Ascending aorta (tissue), 2 donors: Measurements from ENCODE around the gene QKI. TPM values are rescaled to one million over a fixed set of nuclear protein-coding genes. Genes with fewer than 3 reads are reported as not detected.

ENCODE experiments used
- DNase-seq, 2 donors: peaks; one replicate each; pipeline ENCODE4 v3.0.0-alpha.2; 2019; ENCODE audit warnings: low spot score in 2 of 2
- H3K27ac ChIP-seq, 2 donors: fragments of 200-600 bp; sonication (generic); one replicate each; pipeline ENCODE4 v1.5.1; 2016 to 2017; ENCODE audit warnings: mild to moderate bottlenecking in 1 of 2
- H3K27me3 ChIP-seq: fragments of 200-600 bp; sonication (generic); one replicate; pipeline ENCODE4 v1.5.1; 2017
- H3K36me3 ChIP-seq, 2 donors: fragments of 200-600 bp; sonication (generic); one replicate each; pipeline ENCODE4 v1.5.1; 2016
- H3K4me1 ChIP-seq, 2 donors: fragments of 200-600 bp; sonication (generic); one replicate each; pipeline ENCODE4 v1.5.1; 2016 to 2017; ENCODE audit warnings: mild to moderate bottlenecking in 1 of 2
- H3K4me3 ChIP-seq, 2 donors: fragments of 200-600 bp; sonication (generic); one replicate each; pipeline ENCODE4 v1.5.1; 2016 to 2017; ENCODE audit warnings: mild to moderate bottlenecking in 1 of 2
- H3K9me3 ChIP-seq, 2 donors: fragments of 200-600 bp; sonication (generic); one replicate each; pipeline ENCODE4 v1.5.1; 2016
- CTCF ChIP-seq, 3 experiments: fragments of 200-600 bp in 2 of 3; fragments of 450-650 bp in 1 of 3; sonication (generic) in 2 of 3; IDR thresholded peaks; one replicate each; pipeline ENCODE4 v1.5.1; 2016 to 2019; ENCODE audit warnings: antibody characterized with exemption in 3 of 3, mild to moderate bottlenecking in 1 of 3, moderate library complexity in 1 of 3
- intact Hi-C: fragments of 100-400 bp; cut with DNase I; formaldehyde crosslinking; loops from one replicate; pipeline ENCODE4 v1.15.1; 2023
- total RNA-seq: library from RNA; depleted of rRNA; stranded (reverse); fragments of >200 nt; gene quantifications from one replicate; pipeline ENCODE4 v1.1.0, GENCODE V29; 2016

Gene QKI
- total RNA-seq, 1 donor from 2014 or later, result 91.0 TPM

GRCh38 chr6:163394659-163395058 is 19.9 kb upstream of the QKI start:
- H3K36me3 ChIP-seq, result no peaks in the 10 kb centered on the region
- intact Hi-C loops, result no loop called here
- no peak overlapping the region for H3K4me3 ChIP-seq
- TF ChIP-seq CTCF (IDR thresholded peaks at IDR 0.05), result no peak
- no peaks in the 10 kb centered on the region for H3K4me1 ChIP-seq
- no peaks in the 10 kb centered on the region for H3K27me3 ChIP-seq
- DNase-seq, result no peak
- no peak overlapping the region for H3K27ac ChIP-seq
- H3K9me3 ChIP-seq, result no peaks in the 10 kb centered on the region

- intact Hi-C loops, result no loop called here
- TF ChIP-seq CTCF (IDR thresholded peaks at IDR 0.05), result no peak
- Histone ChIP-seq H3K4me3 (no peak overlapping the region), H3K27ac (no peak overlapping the region), H3K36me3 (no peaks in the 10 kb centered on the region), H3K9me3 (no peaks in the 10 kb centered on the region), H3K4me1 (no peaks in the 10 kb centered on the region), H3K27me3 (no peaks in the 10 kb centered on the region)
- DNase-seq, result no peak
These were observed 19.2 kb upstream of the QKI start for GRCh38 chr6:163395122-163395830.

GRCh38 chr6:163395831-163396185 is 18.7 kb upstream of the QKI start:
- intact Hi-C loops, result no loop called here
- no peak overlapping the region for H3K27ac ChIP-seq

GRCh38 chr6:163397326-163397725 is 17.2 kb upstream of the QKI start:
- Histone ChIP-seq H3K36me3 (no peaks in the 10 kb centered on the region), H3K9me3 (no peaks in the 10 kb centered on the region), H3K4me3 (peak overlapping the region in 1 of 2 donors; percentile 52), H3K4me1 (no peaks in the 10 kb centered on the region), H3K27me3 (no peaks in the 10 kb centered on the region), H3K27ac (no peak overlapping the region)
- TF ChIP-seq CTCF (IDR thresholded peaks at IDR 0.05), result no peak
- peak in 1 of 2 donors; percentile 30 for DNase-seq
- intact Hi-C loops, result no loop called here

More at GRCh38 chr6:163395831-163396185, 18.7 kb upstream of the QKI start:
- H3K9me3 ChIP-seq, result no peaks in the 10 kb centered on the region
- no peaks in the 10 kb centered on the region for H3K4me1 ChIP-seq
- no peak for DNase-seq
- H3K36me3 ChIP-seq, result no peaks in the 10 kb centered on the region
- H3K4me3 ChIP-seq, result no peak overlapping the region
- no peaks in the 10 kb centered on the region for H3K27me3 ChIP-seq
- TF ChIP-seq CTCF (IDR thresholded peaks at IDR 0.05), result no peak

- no peak overlapping the region for H3K4me3 ChIP-seq
- no peak for DNase-seq
- H3K4me1 ChIP-seq, result no peaks in the 10 kb centered on the region
- no peak overlapping the region for H3K27ac ChIP-seq
- H3K9me3 ChIP-seq, result no peaks in the 10 kb centered on the region
- TF ChIP-seq CTCF (IDR thresholded peaks at IDR 0.05), result no peak
- no peaks in the 10 kb centered on the region for H3K36me3 ChIP-seq
- no peaks in the 10 kb centered on the region for H3K27me3 ChIP-seq
- intact Hi-C loops, result no loop called here
These were observed 16.4 kb upstream of the QKI start for GRCh38 chr6:163398115-163398514.

GRCh38 chr6:163398815-163399214 is 15.7 kb upstream of the QKI start:
- no peak overlapping the region for H3K27ac ChIP-seq
- intact Hi-C loops, result no loop called here
- DNase-seq, result peak; percentile 26 to 71
- no peaks in the 10 kb centered on the region for H3K27me3 ChIP-seq
- H3K36me3 ChIP-seq, result no peaks in the 10 kb centered on the region
- H3K4me1 ChIP-seq, result no peaks in the 10 kb centered on the region
- no peaks in the 10 kb centered on the region for H3K9me3 ChIP-seq
- no peak overlapping the region for H3K4me3 ChIP-seq
- no peak for TF ChIP-seq CTCF (IDR thresholded peaks at IDR 0.05)
